Panc1 (cell line): ENCODE measurements around the gene FDXACB1. TPM values are rescaled to one million over a fixed set of nuclear protein-coding genes. Genes with fewer than 3 reads are reported as not detected.

ENCODE experiments used
- ATAC-seq: fragments of 200-7000 bp; cut with Tn5 transposase; 2 replicates; pipeline ENCODE4 v1.9.1; 2020; ENCODE audit warnings: mild to moderate bottlenecking, moderate library complexity
- BruUV-seq: library from RNA; stranded (reverse); fragments of 400-500 nt; replicated peaks from 2 replicates; lab custom pipeline; 2021; lab: Mats Ljungman, UMichigan
- CTCF ChIA-PET: fragments of 300-600 bp; sonication (Branson Sonifier 250); formaldehyde crosslinking; loops from one replicate; lab custom pipeline; 2022; ENCODE audit warnings: antibody characterized with exemption; lab: Charles Lee
- POLR2A ChIA-PET: fragments of 300-600 bp; sonication (Branson Sonifier 250); formaldehyde crosslinking; loops from one replicate; lab custom pipeline; 2022; ENCODE audit warnings: antibody characterized with exemption; lab: Charles Lee
- DNase-seq: peaks from one replicate; pipeline ENCODE4 v3.0.0-alpha.2; 2010; ENCODE audit warnings: low read depth, low spot score
- H3K27ac ChIP-seq: 2 replicates; pipeline ENCODE4 v1.5.1; 2011; ENCODE audit warnings: mild to moderate bottlenecking, low read length, inconsistent platforms
- H3K27me3 ChIP-seq: fragments of 200-500 bp; sonication (Bioruptor generic); 2 replicates; pipeline ENCODE4 v1.6.0; 2014; ENCODE audit warnings: low read length, inconsistent platforms; ENCODE audit not compliant: control insufficient read depth, insufficient read depth
- H3K36me3 ChIP-seq: fragments of 200-500 bp; sonication (Bioruptor generic); 2 replicates; pipeline ENCODE4 v1.5.1; 2014; ENCODE audit warnings: inconsistent platforms, mild to moderate bottlenecking, low read length, moderate library complexity; ENCODE audit not compliant: control insufficient read depth, insufficient read depth
- H3K4me1 ChIP-seq: 2 replicates; pipeline ENCODE4 v1.5.1; 2011; ENCODE audit warnings: inconsistent platforms, mild to moderate bottlenecking, low read length, moderate library complexity; ENCODE audit not compliant: control insufficient read depth, insufficient read depth
- H3K4me3 ChIP-seq, 2 experiments: 2 replicates each; pipeline ENCODE4 v1.5.1; 2011 to 2012; ENCODE audit warnings: low read depth in 2 of 2, low read length in 2 of 2, mild to moderate bottlenecking in 2 of 2, inconsistent platforms in 1 of 2, moderate library complexity in 1 of 2
- H3K9me3 ChIP-seq: fragments of 200-500 bp; sonication (Bioruptor generic); 2 replicates; pipeline ENCODE4 v1.5.1; 2014; ENCODE audit warnings: low read depth, mild to moderate bottlenecking, inconsistent platforms, low read length, moderate library complexity; ENCODE audit not compliant: control insufficient read depth, insufficient read depth
- CTCF ChIP-seq: fragments of 450-650 bp; IDR thresholded peaks from 2 replicates; pipeline ENCODE4 v1.5.1; 2017; ENCODE audit warnings: mild to moderate bottlenecking
- POLR2AphosphoS5 ChIP-seq: IDR thresholded peaks from 2 replicates; pipeline ENCODE4 v1.6.1; 2012; ENCODE audit warnings: mild to moderate bottlenecking, low read depth, low read length, moderate library complexity
- REST ChIP-seq, 2 experiments: IDR thresholded peaks; 2 replicates each; pipeline ENCODE4 v1.6.1; 2011 to 2012; ENCODE audit warnings: low read depth in 2 of 2, control low read depth in 1 of 2, low read length in 1 of 2, mild to moderate bottlenecking in 1 of 2, moderate library complexity in 1 of 2; ENCODE audit not compliant: insufficient read depth in 1 of 2
- SIN3A ChIP-seq: IDR thresholded peaks from 2 replicates; pipeline ENCODE4 v1.6.1; 2012; ENCODE audit warnings: low read depth, mild to moderate bottlenecking, low read length, moderate library complexity, borderline replicate concordance; ENCODE audit not compliant: insufficient read depth
- TCF7L2 ChIP-seq: IDR thresholded peaks from 2 replicates; pipeline ENCODE4 v1.6.1; 2011; ENCODE audit warnings: mild to moderate bottlenecking, low read depth, low read length, inconsistent platforms
- in situ Hi-C: cut with HindIII; loops from 2 replicates; pipeline ENCODE4 v1.10.0; 2016; ENCODE audit warnings: low sequenced_read_pairs, low pct_unique_long_range_greater_than_20kb
- intact Hi-C: fragments of 100-400 bp; cut with micrococcal nuclease; formaldehyde crosslinking; loops from one replicate; pipeline ENCODE4 v1.10.0; 2022; ENCODE audit not compliant: unreplicated experiment
- total RNA-seq: library from RNA; stranded (reverse); gene quantifications from one replicate; pipeline ENCODE4 v1.2.1, GENCODE V29; 2021; ENCODE audit not compliant: unreplicated experiment

Gene FDXACB1
- total RNA-seq, 1 experiment from 2014 or later = 4.1 TPM

GRCh38 chr11:111846063-111846462 lies 32.9 kb downstream of the FDXACB1 start:
- intact Hi-C loops (no loop called here), in situ Hi-C loops (no loop called here)
- no TSS peak for BruUV-seq
- Histone ChIP-seq H3K9me3 (no peaks in the 10 kb centered on the region), H3K4me3 (no peak overlapping the region), H3K4me1 (peaks cover 3% of the 10 kb centered on the region; the same call in 1 of the 2 replicates), H3K27ac (no peak overlapping the region), H3K36me3 (no peaks in the 10 kb centered on the region), H3K27me3 (no peaks in the 10 kb centered on the region)
- DNase-seq = no peak
- no peak for ATAC-seq
- ChIA-PET CTCF (no interaction called here), POLR2A (no interaction called here)
- TF ChIP-seq TCF7L2 (no peak), REST (IDR thresholded peaks at IDR 0.05; ENCODE audit: insufficient read depth in 1 of 2, low read depth in 2 of 2, low read length in 1 of 2) (no peak), CTCF (no peak), POLR2AphosphoS5 (no peak), SIN3A (no peak)

- ATAC-seq = no peak
- BruUV-seq = no TSS peak
- Histone ChIP-seq H3K36me3 (no peaks in the 10 kb centered on the region), H3K4me3 (no peak overlapping the region), H3K9me3 (no peaks in the 10 kb centered on the region), H3K4me1 (peaks cover 3% of the 10 kb centered on the region; the same call in 1 of the 2 replicates), H3K27me3 (no peaks in the 10 kb centered on the region), H3K27ac (no peak overlapping the region)
- POLR2A ChIA-PET = no interaction called here
- intact Hi-C loops (no loop called here), in situ Hi-C loops (no loop called here)
- DNase-seq = no peak
- CTCF ChIA-PET = no interaction called here
- TF ChIP-seq REST (IDR thresholded peaks at IDR 0.05; ENCODE audit: insufficient read depth in 1 of 2, low read depth in 2 of 2, low read length in 1 of 2) = no peak
- TF ChIP-seq TCF7L2 = no peak
- TF ChIP-seq SIN3A = no peak
- TF ChIP-seq CTCF = no peak
- TF ChIP-seq POLR2AphosphoS5 = no peak
Observed at GRCh38 chr11:111845276-111846028, 33.5 kb downstream of the FDXACB1 start.
